DMS153 (cell line): ENCODE data around the gene PTGFRN.
A peak's percentile ranks its signal among the peaks of the same experiment; 100 is the strongest.
"Not testable (repeated sequence)": the region's sequence is repeated elsewhere in the genome, so short reads cannot be mapped to it uniquely, and the experiment has no call there.

Experiments used
- DNase-seq: peaks from one replicate; lab custom pipeline; 2025; lab: John Stamatoyannopoulos, UW

The PTGFRN gene

GRCh38 chr1:116916533-116917445 lies 7.1 kb downstream of the PTGFRN start:
- no peak for DNase-seq

GRCh38 chr1:116918714-116919357 lies 9.1 kb downstream of the PTGFRN start:
- DNase-seq, result no peak

GRCh38 chr1:116919802-116920201 lies 10.1 kb downstream of the PTGFRN start:
- peak; percentile 37 for DNase-seq

GRCh38 chr1:116920211-116920610 lies 10.5 kb downstream of the PTGFRN start:
- DNase-seq, result no peak

- DNase-seq, result no peak
These were observed 11.7 kb downstream of the PTGFRN start for GRCh38 chr1:116921301-116921885.

GRCh38 chr1:116921937-116922336 lies 12.2 kb downstream of the PTGFRN start:
- DNase-seq, result no peak

- no peak for DNase-seq
These were observed 13.7 kb downstream of the PTGFRN start for GRCh38 chr1:116923421-116923820.

- DNase-seq, result no peak
These were observed 17.5 kb downstream of the PTGFRN start for GRCh38 chr1:116927049-116927798.

GRCh38 chr1:116929961-116930592 lies 20.4 kb downstream of the PTGFRN start:
- DNase-seq, result no peak

- DNase-seq, result no peak
These were observed 21.6 kb downstream of the PTGFRN start for GRCh38 chr1:116931016-116931918.

- no peak for DNase-seq
These were observed 24.1 kb downstream of the PTGFRN start for GRCh38 chr1:116933606-116934515.

- no peak for DNase-seq
These were observed 25.0 kb downstream of the PTGFRN start for GRCh38 chr1:116934586-116935207.

- DNase-seq, result no peak
These were observed 28.5 kb downstream of the PTGFRN start for GRCh38 chr1:116938216-116938615.

GRCh38 chr1:116939780-116940543 lies 30.2 kb downstream of the PTGFRN start:
- DNase-seq, result not testable (repeated sequence)

- DNase-seq, result peak; percentile 81
These were observed 31.3 kb downstream of the PTGFRN start for GRCh38 chr1:116940814-116941599.

- no peak for DNase-seq
These were observed 32.0 kb downstream of the PTGFRN start for GRCh38 chr1:116941670-116942069.

- DNase-seq, result no peak
These were observed 32.6 kb downstream of the PTGFRN start for GRCh38 chr1:116942344-116942743.
